COR-L47 (cell line): ENCODE data around the gene PGBD2.
A peak's percentile ranks its signal among the peaks of the same experiment; 100 is the strongest.
"Not testable (repeated sequence)": the region's sequence is repeated elsewhere in the genome, so short reads cannot be mapped to it uniquely, and the experiment has no call there.

Experiments
- DNase-seq: peaks from one replicate; lab custom pipeline; 2025; lab: John Stamatoyannopoulos, UW

Gene PGBD2

DNA sequence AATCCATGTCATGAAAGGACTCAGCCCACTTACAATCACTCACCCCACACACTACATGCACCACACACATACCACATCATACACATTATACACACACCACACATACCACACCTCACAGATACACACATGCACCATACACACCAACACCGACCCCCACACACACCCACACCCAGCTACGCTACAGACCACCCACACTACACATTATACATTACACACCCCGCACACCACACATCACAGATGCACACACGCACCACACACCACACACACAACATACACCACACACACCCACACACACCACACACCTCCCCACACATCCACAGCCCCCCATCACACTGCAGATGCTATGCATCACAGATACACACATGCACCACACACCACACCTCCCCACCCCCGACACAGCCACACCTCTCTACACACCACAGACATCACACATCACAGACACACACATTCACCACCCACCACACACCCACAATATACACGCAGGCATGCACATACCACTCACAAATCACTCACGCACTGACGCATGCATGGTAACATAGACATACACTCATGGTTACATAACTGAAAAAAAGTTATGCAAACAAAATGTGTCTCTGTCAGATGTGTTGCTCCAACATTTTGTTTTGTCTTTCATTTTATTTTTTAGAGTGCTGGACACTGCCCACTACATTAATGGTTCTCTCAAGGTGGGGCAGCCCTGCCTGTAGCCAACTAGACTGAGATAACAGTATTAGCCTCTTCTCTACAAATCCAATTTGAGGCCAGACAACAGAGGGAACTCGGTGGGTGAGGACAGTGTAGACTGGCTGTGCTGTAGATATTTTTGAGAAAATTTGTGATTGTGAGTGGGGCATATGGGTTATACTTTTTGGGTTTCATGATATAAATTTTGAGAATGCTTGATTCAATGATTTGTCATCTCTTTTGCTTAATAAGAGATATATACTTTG lies 15.2 kb upstream of the PGBD2 start:
- DNase-seq, result no peak

DNA sequence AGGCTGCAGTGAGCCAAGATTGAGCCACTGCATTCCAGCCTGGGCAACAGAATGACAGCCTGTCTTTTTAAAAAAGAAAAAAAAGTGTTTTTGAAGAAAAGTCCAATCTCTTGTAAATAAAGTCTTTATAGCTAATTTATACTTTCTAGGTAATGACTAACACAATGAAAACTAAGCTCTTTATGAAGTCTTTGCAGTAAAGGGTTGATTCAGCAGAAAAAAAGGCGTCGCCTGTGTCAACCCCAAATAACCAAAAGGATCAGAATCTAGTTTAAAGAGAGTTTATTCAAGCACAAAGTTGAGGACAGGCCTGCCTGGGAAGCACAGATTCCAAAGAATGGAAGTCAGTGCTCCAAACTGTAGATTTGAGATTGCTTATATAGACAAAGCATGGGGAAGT lies 14.3 kb upstream of the PGBD2 start:
- DNase-seq, result no peak

DNA sequence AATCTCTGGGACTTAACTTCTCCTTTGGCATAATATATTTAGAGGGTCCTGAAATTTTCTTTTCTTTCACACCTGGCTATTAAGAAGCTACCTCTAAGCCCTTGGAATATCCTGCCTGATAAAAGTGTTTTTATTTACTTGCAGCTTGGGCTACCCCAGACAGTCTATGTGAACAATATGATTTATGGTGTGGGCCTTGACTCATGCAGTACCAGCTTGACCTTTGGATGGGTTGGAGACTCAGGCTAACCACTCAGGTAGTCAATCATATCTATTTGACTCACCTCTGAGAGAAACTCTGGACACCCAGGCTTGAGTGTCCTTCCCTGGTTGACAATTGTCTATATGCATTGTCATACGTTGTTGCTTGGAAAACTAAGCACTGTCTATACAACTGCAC lies 13.4 kb upstream of the PGBD2 start:
- no peak for DNase-seq

DNA sequence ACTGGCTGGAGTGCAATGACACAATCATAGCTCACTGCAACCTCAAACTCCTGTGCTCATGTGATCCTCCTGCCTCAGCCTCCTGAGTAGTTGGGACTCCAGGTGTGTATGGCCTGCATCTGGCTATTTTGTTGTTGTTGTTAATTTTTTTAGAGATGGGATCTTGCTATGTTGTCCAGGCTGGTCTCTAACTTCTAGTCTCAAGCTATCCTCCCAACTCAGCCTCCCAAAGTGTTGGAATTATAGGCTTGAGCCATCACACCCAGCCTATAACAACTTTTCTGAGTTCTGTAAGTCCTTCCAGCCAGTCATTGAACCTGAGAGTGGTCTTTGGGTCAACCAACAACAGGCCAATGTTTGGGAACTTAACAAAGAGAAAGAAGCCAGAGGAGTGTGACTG lies 11.2 kb upstream of the PGBD2 start:
- no peak for DNase-seq

DNA sequence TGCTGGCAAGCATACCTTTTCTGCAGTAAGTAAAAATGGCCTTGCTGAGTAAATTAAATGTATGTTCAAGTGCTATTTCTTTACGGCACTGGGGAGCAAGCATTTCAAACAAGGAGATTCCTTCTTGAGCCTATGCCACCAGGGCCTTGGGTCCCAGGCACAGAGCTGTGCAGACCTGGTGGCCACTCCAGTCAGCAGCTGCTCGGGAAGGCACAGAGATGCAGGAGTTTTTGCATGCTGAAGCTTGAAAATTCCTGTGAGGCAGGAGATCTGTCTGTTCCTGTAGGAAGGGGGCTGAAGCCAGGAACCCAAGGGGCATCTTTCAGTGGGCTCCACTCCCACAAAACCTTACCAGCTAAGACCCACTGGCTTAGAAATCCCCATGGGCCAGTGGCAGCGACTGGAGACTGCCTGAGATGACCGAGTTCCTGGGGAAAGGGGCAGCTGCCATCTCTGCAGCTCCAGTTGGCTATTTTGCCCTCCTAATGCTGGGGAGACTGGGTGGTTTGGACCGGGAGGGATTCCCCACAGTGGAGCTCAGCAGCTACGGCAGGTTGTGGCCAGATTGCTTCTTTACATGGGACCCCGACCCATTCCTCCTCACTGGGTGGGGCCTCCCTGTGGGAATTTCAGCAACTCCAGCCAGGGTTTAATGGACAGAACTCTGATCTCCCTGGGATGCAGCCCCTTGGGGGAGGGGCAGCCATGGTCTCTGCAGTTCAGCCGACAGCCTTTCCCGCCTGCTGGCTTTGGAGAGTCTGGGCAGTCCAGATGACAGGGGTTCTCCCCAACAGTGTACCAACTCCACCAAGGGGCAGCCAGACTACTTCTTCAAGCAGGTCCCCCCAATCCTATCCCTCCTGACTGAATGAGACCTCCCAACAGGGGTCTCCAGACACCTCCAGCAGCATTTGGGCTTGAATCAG lies 8.4 kb upstream of the PGBD2 start:
- DNase-seq, result no peak

DNA sequence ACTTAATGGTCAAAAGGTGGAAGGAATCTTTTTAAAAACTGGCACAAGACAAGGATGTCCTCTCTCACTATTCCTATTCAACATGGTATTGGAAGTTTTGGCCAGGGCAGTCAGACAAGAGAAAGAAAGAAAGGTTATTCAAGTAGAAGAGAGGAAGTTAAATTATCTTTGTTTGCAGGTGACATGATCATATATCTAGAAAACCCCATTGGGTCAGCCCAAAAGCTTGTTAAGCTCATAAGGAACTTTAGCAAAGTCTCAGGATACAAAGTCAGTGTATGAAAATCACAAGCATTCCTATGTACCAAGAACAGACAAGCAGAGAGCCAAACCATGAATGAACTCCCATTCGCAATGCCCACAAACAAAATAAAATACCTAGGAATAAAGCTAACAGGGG lies 5.4 kb upstream of the PGBD2 start:
- no peak for DNase-seq

DNA sequence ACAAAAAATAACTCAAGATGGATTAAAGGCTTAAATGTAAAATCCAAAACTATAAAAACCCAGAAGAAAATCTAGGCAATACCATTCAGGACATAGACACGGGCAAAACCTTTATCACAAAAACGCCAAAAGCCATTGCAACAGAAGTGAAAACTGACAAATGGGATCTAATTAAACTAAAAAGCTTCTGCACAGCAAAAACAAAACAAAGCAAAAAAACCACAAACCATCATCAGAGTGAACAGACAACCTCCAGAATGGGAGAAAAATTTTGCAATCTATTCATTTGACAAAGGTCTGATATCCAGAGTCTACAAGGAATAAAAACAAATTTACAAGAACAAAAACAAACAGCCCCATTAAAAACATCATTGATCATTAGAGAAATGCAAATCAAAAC lies 4.5 kb upstream of the PGBD2 start:
- no peak for DNase-seq

DNA sequence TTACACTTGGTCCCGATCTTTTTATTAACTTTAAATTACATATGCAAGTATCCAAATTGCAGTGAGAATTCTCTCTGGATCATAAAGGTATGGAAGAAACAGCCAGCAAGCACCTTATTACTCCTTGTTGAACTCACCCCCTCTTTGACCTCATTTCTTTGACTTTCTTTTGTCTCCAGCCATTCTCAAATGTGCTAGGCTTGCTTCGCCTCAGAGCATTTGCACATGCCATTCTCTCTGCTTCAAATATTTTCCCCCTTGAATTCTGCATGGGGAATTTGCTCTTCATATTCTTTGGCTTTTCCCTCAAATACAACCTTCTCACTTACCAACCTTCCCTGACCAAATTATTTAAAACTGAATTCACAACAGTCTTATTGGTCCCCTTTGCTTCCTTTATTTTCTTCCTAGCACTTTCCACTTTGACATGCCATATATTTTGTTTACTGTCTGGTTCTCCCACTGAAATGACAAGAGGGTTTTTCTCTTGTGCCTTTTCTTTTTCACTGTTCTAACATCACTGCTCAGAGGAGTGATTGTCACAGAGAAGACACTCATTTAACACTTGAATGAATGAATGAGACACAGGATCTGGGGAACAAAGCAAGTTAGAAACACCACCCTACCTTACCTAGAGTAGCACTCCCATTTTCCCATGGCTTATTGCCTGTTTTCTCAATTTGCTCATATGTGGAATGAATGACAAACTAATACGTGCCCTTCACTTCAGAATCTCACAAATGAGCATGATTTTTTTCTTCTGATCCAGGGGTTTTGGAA lies 1.4 kb upstream of the PGBD2 start:
- no peak for DNase-seq

DNA sequence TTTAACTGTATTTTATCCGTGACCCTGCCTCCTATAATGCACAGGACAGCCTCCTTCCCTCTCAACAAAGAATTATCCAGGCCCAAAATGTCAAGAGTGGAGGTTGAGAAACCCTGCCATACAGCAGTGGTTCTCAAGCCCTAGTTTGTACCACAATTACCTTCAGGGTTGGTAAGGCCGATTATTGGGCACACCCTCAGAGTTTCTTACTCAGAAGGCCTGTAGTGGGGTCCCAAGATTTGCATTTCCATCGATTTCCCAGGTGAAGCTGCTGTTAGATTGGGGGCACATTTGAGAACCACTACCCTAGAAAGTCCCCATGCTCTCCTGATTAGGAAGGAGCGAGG lies 400 bp upstream of the PGBD2 start:
- DNase-seq, result no peak

DNA sequence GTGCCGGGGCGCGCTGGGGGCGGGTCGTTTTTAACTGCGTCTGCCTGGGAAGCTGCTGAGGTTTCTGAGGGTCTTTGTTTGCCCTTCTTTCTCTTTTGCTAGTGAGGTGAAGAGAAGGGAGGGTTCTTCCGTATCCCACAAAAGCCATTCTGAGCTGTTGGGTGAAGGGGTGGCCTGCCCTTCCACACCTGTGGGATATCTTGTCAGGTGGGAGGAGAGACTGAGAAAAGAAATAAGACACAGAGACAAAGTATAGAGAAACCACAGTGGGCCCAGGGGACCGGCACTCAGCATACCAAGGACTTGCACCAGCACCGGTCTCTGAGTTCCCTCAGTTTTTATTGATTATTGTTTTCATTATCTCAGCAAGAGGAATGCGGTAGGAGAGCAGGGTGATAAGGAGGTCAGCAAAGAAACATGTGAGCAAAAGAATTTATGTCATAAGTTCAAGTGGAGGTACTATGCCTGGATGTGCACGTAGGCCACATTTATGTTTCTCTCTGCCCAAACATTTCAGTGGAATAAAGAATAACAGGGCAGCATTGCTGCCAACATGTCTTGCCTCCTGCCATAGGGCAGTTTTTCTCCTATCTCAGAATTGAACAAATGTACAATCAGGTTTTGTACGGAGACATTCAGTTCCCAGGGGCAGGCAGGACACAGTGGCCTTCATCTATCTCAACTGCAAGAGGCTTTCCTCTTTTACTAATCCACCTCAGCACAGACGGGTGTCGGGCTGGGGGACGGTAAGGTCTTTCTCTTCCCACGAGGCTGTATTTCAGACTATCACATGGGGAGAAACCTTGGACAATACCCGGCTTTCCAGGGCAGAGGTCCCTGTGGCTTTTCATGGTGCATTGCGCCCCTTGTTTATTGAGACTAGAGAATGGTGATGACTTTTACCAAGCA lies 972 bp downstream of the PGBD2 start:
- DNase-seq, result no peak

DNA sequence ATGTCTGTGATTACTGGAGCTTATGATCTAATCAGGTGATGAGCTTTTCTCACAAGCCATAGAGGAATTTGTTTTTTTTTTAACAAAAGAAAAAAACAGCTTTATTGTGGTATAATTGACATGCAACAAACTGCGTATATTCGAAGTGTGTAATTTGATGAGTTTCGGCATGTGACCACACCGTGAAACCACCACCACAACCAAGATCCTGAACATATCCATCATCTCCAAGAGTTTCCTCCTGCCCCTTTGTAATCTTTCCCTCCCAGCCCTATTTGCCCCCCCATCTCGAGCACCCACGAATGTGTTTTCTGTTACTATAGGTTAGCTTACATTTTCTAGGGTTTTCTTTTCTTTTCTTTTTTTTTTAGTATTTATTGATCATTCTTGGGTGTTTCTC lies 4.7 kb downstream of the PGBD2 start:
- no peak for DNase-seq

DNA sequence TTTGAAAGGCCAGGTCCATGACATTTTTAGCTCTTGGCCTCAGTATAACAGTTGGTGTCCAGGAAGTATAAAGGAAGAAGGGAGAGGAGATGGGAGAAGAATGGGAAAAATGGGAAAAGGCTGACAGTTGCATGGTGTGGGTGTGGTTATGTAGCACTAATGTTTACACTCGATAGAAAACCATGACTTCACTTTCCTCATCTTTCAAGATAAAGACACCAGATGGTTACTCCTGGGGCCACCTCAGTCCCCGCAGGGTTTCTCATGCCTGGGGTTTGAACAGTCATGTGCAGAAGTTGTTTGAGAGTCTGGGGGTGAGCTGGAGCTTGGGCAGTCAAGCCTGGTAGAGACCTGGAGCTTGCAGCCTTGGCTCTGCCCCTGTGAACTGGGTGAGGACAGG lies 7.9 kb downstream of the PGBD2 start:
- DNase-seq, result no peak

DNA sequence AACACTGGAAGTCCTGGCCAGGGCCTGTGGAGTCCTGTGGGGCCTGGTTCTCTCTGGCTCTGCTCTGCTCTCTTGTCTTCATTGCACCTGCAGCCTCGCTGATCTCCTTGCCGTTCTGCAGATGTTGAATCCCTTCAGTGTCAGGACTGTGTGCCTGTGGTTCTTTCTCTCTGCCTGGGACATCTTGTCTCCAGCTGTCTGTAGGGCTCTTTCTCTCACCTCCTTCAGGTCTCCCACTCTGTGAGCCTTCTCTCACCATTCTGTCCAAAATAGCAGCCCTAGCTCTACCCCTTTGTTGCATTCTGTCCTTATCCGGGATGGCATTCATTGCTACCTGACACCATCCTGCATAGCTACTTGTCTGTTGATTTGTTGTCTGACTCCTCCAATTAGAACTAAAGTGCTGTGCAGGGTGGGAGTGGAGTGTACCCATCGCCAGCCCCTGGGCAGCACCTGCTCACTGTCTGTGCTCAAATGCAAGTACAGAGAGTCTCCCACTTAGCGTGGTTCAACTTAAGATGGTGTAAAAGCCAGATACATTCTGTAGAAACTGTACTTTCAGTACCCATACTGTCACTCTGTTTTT lies 8.9 kb downstream of the PGBD2 start:
- no peak for DNase-seq

DNA sequence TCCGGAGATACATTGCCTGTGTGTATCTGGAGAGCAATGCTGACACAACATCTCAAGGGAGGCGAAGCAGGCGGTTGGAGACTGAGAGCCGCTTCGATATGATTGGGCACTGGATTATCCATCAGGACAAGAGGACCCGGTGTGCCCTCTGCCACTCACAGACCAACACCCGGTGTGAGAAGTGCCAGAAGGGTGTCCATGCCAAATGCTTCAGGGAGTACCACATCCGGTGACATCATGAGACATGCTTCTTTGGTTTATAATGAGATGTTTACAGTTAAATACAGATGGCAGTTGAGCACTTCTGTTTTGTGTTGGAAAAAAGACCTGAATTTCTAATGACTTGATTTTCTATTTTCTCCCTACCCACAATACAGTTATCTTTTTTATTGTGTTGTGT lies 12.1 kb downstream of the PGBD2 start:
- peak; percentile 9 for DNase-seq

DNA sequence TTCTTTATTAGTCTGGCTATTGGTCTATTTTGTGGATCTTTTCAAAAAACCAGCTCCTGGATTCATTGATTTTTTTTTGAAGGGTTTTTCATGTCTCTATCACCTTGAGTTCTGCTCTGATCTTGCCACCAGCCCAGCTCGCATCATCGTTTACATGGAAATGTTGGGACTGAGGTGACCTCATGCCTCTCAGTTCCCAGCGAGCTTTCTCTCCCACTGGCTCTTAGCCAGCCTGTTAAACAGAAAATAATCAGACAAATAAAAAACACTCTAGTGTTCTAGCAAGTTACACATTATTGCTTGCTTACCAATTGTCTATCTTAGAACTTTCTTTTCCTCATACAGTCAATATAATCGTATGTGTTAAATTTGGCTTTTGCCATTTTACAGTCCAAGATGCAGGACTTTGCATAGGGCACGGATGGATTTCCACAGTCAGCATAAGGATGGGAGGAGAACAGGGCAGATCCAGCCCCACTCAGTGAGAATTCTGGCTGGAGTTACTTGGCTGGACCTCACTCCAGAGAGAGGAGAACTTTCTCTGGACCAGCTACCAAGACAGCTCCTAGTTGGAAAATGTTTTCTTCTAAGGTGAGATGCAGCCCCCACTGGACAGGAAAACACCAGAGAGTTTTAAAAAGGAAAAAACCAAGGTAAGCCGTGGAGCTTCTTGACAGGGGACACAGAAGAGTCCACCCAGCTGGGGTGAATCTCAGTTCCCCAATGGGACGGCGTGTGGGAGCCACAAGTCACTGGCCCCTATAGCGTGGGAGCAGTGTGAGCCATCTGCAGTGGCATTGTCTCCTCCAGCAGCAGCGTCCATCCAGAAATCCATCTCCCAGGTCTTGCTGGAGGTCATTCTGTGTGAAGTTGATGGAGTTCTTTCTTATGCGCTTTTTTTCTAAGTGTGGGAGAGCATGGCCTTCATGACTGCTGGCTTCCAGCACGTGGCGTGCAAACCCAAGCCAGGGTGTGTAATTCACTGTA lies 17.6 kb downstream of the PGBD2 start:
- no peak for DNase-seq

DNA sequence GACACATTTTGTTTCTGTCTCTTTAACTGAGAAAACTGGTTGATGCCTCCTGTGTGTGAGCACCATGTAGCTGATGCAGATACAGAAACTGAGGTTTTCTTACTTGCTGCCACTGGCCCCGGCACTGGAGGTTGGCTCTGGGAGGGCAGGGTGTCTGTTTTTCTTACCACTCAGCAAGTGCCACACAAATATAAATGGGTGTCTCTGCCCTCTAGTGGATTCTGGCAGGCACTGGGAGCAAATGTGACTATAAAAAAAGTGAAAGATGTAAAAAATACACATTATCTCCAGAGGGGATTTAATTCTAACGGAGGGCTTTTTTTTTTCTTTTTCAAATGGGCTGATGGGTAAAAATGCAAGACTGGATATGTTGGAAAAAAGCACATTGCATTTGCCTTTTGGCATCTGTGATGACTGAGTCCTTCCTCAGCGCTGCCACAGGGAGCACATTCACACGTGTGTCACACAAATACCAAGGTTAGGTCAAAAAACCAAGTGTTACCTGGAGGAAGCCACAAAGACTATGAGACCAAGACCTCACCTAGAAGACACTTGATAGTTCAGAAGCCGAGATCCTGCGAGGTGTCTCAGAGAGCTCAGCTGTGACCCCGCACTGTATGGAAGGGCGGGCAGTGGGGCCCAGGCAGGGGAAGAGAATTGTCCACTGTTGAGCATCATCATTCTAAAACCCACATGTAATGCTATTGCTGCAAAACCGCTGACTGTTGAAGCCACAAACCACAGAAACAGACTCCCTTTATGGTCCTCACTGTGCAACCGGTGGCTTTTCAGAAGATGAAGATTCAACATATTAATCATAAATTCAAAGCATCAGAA lies 18.9 kb downstream of the PGBD2 start:
- peak; percentile 22 for DNase-seq

DNA sequence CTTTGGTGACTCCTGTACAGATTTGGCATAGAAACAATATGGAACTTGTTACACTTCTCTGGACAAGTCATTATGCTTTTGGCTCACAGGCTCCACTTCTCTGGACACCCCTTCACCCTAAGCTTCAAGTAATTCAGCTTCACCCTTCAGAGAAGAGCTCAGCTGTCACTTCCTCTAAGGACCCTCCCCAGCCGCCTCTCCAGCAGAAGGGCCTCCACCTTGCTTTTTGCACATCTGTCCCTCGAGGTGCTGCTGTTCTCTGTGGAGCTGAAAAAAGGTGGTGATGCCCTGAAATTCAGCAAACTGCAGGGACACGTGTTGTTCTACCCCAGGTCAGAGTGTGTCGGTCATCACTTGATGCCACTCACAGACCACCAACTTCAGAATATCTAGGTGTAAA lies 19.8 kb downstream of the PGBD2 start:
- DNase-seq, result not testable (repeated sequence)

DNA sequence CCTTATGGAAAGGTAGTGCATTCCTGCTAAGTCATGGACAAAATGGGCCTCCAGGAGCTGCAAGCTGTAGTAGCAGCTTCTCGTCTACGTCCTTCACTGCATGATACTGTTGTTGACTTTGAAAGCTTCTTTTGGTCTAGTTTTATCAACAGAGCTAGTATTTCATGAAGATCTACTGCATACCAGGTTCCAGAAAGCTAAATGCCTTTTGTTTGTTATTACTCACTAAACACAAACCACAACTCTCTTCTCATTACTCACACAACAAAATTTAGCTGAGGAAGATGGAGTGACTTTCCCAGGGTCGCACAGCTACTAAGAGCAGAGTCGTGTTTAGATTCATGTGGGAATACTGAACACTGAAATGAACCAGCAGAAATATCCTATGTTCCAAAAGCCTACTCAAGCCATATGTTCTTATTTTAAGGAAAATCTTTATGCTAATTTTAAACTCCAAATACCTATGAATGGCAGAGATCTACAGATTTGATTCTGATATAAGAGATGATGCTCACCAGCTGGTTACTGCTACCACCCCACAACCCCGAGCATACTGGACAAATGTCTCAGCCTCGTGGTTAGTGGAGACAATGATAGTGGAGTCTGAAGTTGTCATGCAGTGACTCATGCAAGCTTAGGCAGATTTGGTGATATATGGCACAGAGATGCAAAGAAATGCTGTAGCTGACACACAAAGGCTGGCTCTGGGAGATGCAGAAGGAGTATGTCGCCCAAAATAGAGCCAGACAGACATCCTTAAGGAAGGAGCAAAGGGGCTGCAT lies 20.6 kb downstream of the PGBD2 start:
- DNase-seq, result no peak
